WTC11 (cell line): Measurements from ENCODE around the gene TMEM62. TPM values are rescaled to one million over a fixed set of nuclear protein-coding genes. Genes with fewer than 3 reads are reported as not detected.

ENCODE experiments used
- ATAC-seq: fragments of 200-7000 bp; cut with Tn5 transposase; 2 replicates; pipeline ENCODE4 v1.10.0; 2021; ENCODE audit warnings: mild to moderate bottlenecking, moderate library complexity
- CTCF ChIA-PET: fragments of 300-600 bp; sonication (Branson Sonifier 250); formaldehyde crosslinking; loops from one replicate; lab custom pipeline; 2021; ENCODE audit warnings: antibody characterized with exemption; lab: Charles Lee
- POLR2A ChIA-PET: fragments of 350-600 bp; sonication (Branson Sonifier 250); formaldehyde crosslinking; loops from one replicate; lab custom pipeline; 2021; ENCODE audit warnings: antibody characterized with exemption; lab: Charles Lee
- DNase-seq: peaks from one replicate; pipeline ENCODE4 v3.0.0; 2021; ENCODE audit warnings: low spot score
- H3K27ac Mint-ChIP-seq: 2 replicates; pipeline ENCODE4 v1.8.0; 2021; ENCODE audit warnings: mixed read lengths
- H3K27me3 Mint-ChIP-seq: 2 replicates; pipeline ENCODE4 v1.8.0; 2021; ENCODE audit warnings: low read depth, mild to moderate bottlenecking, moderate library complexity, mixed read lengths
- H3K36me3 Mint-ChIP-seq: 2 replicates; pipeline ENCODE4 v1.8.0; 2021; ENCODE audit warnings: mixed read lengths
- H3K4me1 Mint-ChIP-seq: 2 replicates; pipeline ENCODE4 v1.8.0; 2022; ENCODE audit warnings: mixed read lengths
- H3K4me3 Mint-ChIP-seq: 2 replicates; pipeline ENCODE4 v1.8.0; 2021; ENCODE audit warnings: mild to moderate bottlenecking, moderate library complexity, mixed read lengths
- H3K9me3 Mint-ChIP-seq: 2 replicates; pipeline ENCODE4 v1.8.0; 2021; ENCODE audit warnings: mixed read lengths
- ATF2 ChIP-seq: sonication (generic); formaldehyde crosslinking; IDR thresholded peaks from 2 replicates; pipeline ENCODE4 v1.8.1; 2022; ENCODE audit warnings: low read depth, missing genetic modification reagents, borderline replicate concordance
- ATF6 ChIP-seq: sonication (generic); formaldehyde crosslinking; IDR thresholded peaks from 2 replicates; pipeline ENCODE4 v1.8.1; 2023; ENCODE audit warnings: mild to moderate bottlenecking, missing genetic modification reagents
- CTCF ChIP-seq: fragments of 200-600 bp; IDR thresholded peaks from 2 replicates; pipeline ENCODE4 v1.8.0; 2022; ENCODE audit warnings: antibody characterized with exemption
- FOXP1 ChIP-seq: sonication (generic); formaldehyde crosslinking; IDR thresholded peaks from 2 replicates; pipeline ENCODE4 v1.8.0; 2022; ENCODE audit warnings: missing genetic modification reagents, mild to moderate bottlenecking, moderate library complexity, borderline replicate concordance
- FOXP4 ChIP-seq: sonication (generic); formaldehyde crosslinking; IDR thresholded peaks from 2 replicates; pipeline ENCODE4 v1.8.0; 2022; ENCODE audit warnings: mild to moderate bottlenecking, missing genetic modification reagents
- HMGA2 ChIP-seq: fragments of 250-450 bp; sonication (Bioruptor Pico); IDR thresholded peaks from 2 replicates; pipeline ENCODE4 v1.4.0; 2021; ENCODE audit warnings: mild to moderate bottlenecking, moderate library complexity
- HMGXB4 ChIP-seq: sonication (generic); formaldehyde crosslinking; IDR thresholded peaks from 2 replicates; pipeline ENCODE4 v1.8.1; 2023; ENCODE audit warnings: mild to moderate bottlenecking, moderate library complexity, missing genetic modification reagents
- JUN ChIP-seq: sonication (generic); formaldehyde crosslinking; IDR thresholded peaks from 2 replicates; pipeline ENCODE4 v1.8.0; 2023; ENCODE audit warnings: mild to moderate bottlenecking, missing genetic modification reagents
- MYBL2 ChIP-seq: sonication (generic); formaldehyde crosslinking; IDR thresholded peaks from 2 replicates; pipeline ENCODE4 v1.8.1; 2023; ENCODE audit warnings: mild to moderate bottlenecking, moderate library complexity, missing genetic modification reagents
- NFYB ChIP-seq: sonication (generic); formaldehyde crosslinking; conservative IDR thresholded peaks from 2 replicates; pipeline ENCODE4 v1.8.0; 2022; ENCODE audit warnings: low read depth, missing genetic modification reagents
- PRDM15 ChIP-seq: sonication (generic); formaldehyde crosslinking; IDR thresholded peaks from 2 replicates; pipeline ENCODE4 v1.8.0; 2022; ENCODE audit warnings: missing genetic modification reagents
- PRRX2 ChIP-seq: fragments of 250-450 bp; sonication (Bioruptor Pico); IDR thresholded peaks from 2 replicates; pipeline ENCODE4 v1.8.0; 2021; ENCODE audit warnings: mild to moderate bottlenecking
- RELA ChIP-seq: sonication (generic); formaldehyde crosslinking; IDR thresholded peaks from 2 replicates; pipeline ENCODE4 v1.8.1; 2022; ENCODE audit warnings: missing genetic modification reagents, mild to moderate bottlenecking, borderline replicate concordance
- SOX15 ChIP-seq: fragments of 250-450 bp; sonication (Bioruptor Pico); IDR thresholded peaks from 2 replicates; pipeline ENCODE4 v1.9.0; 2021; ENCODE audit warnings: mild to moderate bottlenecking
- SP1 ChIP-seq: sonication (generic); formaldehyde crosslinking; conservative IDR thresholded peaks from 2 replicates; pipeline ENCODE4 v1.8.1; 2022; ENCODE audit warnings: missing genetic modification reagents
- STAT6 ChIP-seq: sonication (generic); formaldehyde crosslinking; conservative IDR thresholded peaks from 2 replicates; pipeline ENCODE4 v1.8.1; 2023; ENCODE audit warnings: mild to moderate bottlenecking, low read depth, missing genetic modification reagents, moderate library complexity
- USF2 ChIP-seq: sonication (generic); formaldehyde crosslinking; IDR thresholded peaks from 2 replicates; pipeline ENCODE4 v1.8.1; 2023; ENCODE audit warnings: mild to moderate bottlenecking, missing genetic modification reagents, moderate library complexity
- total RNA-seq: library from RNA; stranded (reverse); gene quantifications from 3 replicates; pipeline ENCODE4 v1.2.3, GENCODE V29; 2021

Gene TMEM62
- total RNA-seq, 1 experiment from 2014 or later = 5.6 TPM

- Mint-ChIP-seq H3K36me3 (peaks cover 8% of the 10 kb centered on the region; the same call in 1 of the 2 replicates), H3K9me3 (no peaks in the 10 kb centered on the region), H3K4me3 (peak overlapping the region; percentile 97), H3K4me1 (peaks cover 11% of the 10 kb centered on the region), H3K27ac (peak overlapping the region; percentile 90), H3K27me3 (peaks cover 10% of the 10 kb centered on the region)
- POLR2A ChIA-PET = no interaction called here
- no peak for ATAC-seq
- no peak for TF ChIP-seq MYBL2
- no peak for TF ChIP-seq SOX15 (CRISPR knock-in tag)
- TF ChIP-seq FOXP4 = no peak
- no peak for TF ChIP-seq HMGXB4 (CRISPR knock-in tag)
- TF ChIP-seq SP1 (CRISPR knock-in tag) = no peak
- no peak for TF ChIP-seq JUN (CRISPR knock-in tag)
- no peak for TF ChIP-seq RELA (CRISPR knock-in tag)
- no peak for TF ChIP-seq ATF2 (CRISPR knock-in tag)
- no peak for TF ChIP-seq PRRX2 (CRISPR knock-in tag)
- TF ChIP-seq PRDM15 (CRISPR knock-in tag) = no peak
- CTCF ChIA-PET = interaction anchor here (0.9 kb wide), 1 partner anchor 119 kb away, joined by 3 read pairs; no protein-coding TSS in a partner anchor
- no peak for DNase-seq
These were observed 26.9 kb upstream of the TMEM62 start for GRCh38 chr15:43106486-43106829.

GRCh38 chr15:43107751-43108150 lies 25.6 kb upstream of the TMEM62 start:
- Mint-ChIP-seq H3K4me3 (no peak overlapping the region), H3K27ac (no peak overlapping the region), H3K36me3 (peaks cover 2% of the 10 kb centered on the region; the same call in 1 of the 2 replicates), H3K27me3 (peaks cover 10% of the 10 kb centered on the region), H3K9me3 (no peaks in the 10 kb centered on the region), H3K4me1 (peaks cover 11% of the 10 kb centered on the region)
- ChIA-PET POLR2A (no interaction called here), CTCF (no interaction called here)
- DNase-seq (no peak), ATAC-seq (no peak)
- no peak for TF ChIP-seq CTCF
- no peak for TF ChIP-seq USF2 (CRISPR knock-in tag)
- TF ChIP-seq FOXP1 (CRISPR knock-in tag) = no peak
- no peak for TF ChIP-seq STAT6 (CRISPR knock-in tag)
- no peak for TF ChIP-seq HMGA2 (CRISPR knock-in tag)
- TF ChIP-seq ATF6 (CRISPR knock-in tag) = no peak
- no peak for TF ChIP-seq NFYB
- TF ChIP-seq SP1 (CRISPR knock-in tag) = no peak
